Esophagus muscularis mucosa (tissue), 4 donors: ENCODE data around the gene VMP1. TPM values are rescaled to one million over a fixed set of nuclear protein-coding genes. Genes with fewer than 3 reads are reported as not detected.

ENCODE experiments used
- DNase-seq: peaks from one replicate; pipeline ENCODE4 v3.0.0-alpha.2; 2017; ENCODE audit errors: extremely low spot score
- H3K27ac ChIP-seq, 4 donors: fragments of 200-600 bp; sonication (generic); replicated peaks in 1 of 4; 1 replicate in 3 of 4; 2 replicates in 1 of 4; pipeline ENCODE4 v1.5.1; 2016 to 2019; ENCODE audit warnings: mild to moderate bottlenecking in 1 of 4
- H3K27me3 ChIP-seq, 4 donors: fragments of 200-600 bp; sonication (generic); one replicate each; pipeline versions ENCODE4 v1.5.1 to v1.6.0; 2016 to 2019
- H3K36me3 ChIP-seq, 4 donors: fragments of 200-600 bp; sonication (generic); one replicate each; pipeline ENCODE4 v1.5.1; 2016 to 2019
- H3K4me1 ChIP-seq, 4 donors: fragments of 200-600 bp; sonication (generic); one replicate each; pipeline ENCODE4 v1.5.1; 2016 to 2019
- H3K4me3 ChIP-seq, 4 donors: fragments of 200-600 bp; sonication (generic); 1 replicate in 2 of 4; 2 replicates in 2 of 4; pipeline ENCODE4 v1.5.1; 2016 to 2019; ENCODE audit warnings: mild to moderate bottlenecking in 4 of 4, moderate library complexity in 1 of 4
- H3K9me3 ChIP-seq, 4 donors: fragments of 200-600 bp; sonication (generic); 1 replicate in 3 of 4; 2 replicates in 1 of 4; pipeline ENCODE4 v1.5.1; 2016 to 2019
- EP300 ChIP-seq: sonication (generic); formaldehyde crosslinking; IDR thresholded peaks from one replicate; pipeline ENCODE4 v1.6.1; 2017; ENCODE audit warnings: antibody characterized with exemption
- POLR2A ChIP-seq: fragments of 450-650 bp; IDR thresholded peaks from one replicate; pipeline ENCODE4 v1.6.1; 2017; ENCODE audit warnings: antibody characterized with exemption, moderate library complexity, mild to moderate bottlenecking, low read depth
- POLR2AphosphoS5 ChIP-seq, 2 donors: sonication (generic); formaldehyde crosslinking; IDR thresholded peaks; one replicate each; pipeline ENCODE4 v1.6.1; 2017; ENCODE audit warnings: antibody characterized with exemption in 2 of 2
- WGBS: methylation state at CpG from one replicate; pipeline ENCODE4 v1.1.5; 2018; 5-methylcytosine and 5-hydroxymethylcytosine counted together
- intact Hi-C: fragments of 100-400 bp; cut with DNase I; formaldehyde crosslinking; loops from one replicate; pipeline ENCODE4 v1.15.1; 2023
- total RNA-seq, 4 donors: library from RNA; depleted of rRNA; stranded (reverse); fragments of >200 nt; gene quantifications; one replicate each; pipeline versions ENCODE4 v1.1.0 to v1.2.1, GENCODE V29; 2016
- TF ChIP-seq, protein P1 (sequence below), 3 experiments: fragments of 200-600 bp in 2 of 3; fragments of 450-650 bp in 1 of 3; sonication (generic) in 2 of 3; IDR thresholded peaks; one replicate each; pipeline ENCODE4 v1.5.1; 2017 to 2019; ENCODE audit warnings: antibody characterized with exemption in 3 of 3, mild to moderate bottlenecking in 2 of 3, moderate library complexity in 1 of 3

Gene VMP1
- total RNA-seq, result 100 to 1,000 TPM in 1 of 4 donors, 10 to 100 TPM in 3; 47.3 to 137 (median 59.6) TPM

DNA sequence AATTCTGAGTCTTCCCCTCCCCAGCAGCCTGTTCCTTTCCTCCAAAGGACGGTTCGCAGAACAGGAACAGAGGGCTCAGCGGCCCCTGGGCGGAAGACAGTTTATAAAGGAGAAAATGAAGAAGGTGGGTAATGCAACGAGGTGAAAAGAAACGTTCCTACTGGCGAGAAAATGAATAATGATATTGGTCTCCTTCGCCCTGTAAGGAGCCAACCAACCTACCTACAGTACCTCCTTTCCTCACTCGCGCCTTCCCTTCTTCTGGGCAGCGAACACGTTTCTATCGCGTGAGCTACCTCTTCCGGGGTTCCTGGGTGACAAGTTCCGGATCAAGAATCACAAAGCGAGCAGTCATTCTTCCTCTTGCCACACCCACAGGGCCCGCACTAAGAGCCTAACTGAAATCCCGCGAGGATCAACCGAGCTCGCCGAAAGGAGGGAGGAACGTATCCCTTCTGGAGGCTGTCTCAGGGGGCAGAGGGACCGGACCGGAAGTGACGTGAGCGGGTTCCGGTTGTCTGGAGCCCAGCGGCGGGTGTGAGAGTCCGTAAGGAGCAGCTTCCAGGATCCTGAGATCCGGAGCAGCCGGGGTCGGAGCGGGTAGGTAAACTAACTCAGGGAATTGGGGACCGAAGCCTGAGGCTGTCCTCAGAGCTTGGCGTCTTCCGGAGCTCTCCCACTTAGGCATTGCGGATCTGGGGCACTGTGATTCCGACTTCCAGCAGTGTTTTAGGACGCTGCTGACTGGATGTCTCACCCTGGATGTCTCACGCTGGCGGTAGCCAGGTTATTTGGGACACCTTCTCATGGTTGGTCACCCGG is at the start of gene VMP1, which contains the start of gene PTRH2:
TSS of gene VMP1 (plus strand) at position 506 of the 822 bp plus-strand sequence. CDS start 23,793 bp downstream, outside the sequence.
TSS of gene PTRH2 (minus strand) at position 282 of the 822 bp plus-strand sequence. CDS start 9,452 bp downstream, outside the sequence.
- intact Hi-C loops, result no loop called here
- Histone ChIP-seq H3K27ac (peak within 1 kb of the TSS; percentile 90 to 96 (median 92)), H3K4me1 (peaks cover 29 to 52% (median 48%) of the 10 kb centered on the region in 4 donors), H3K9me3 (no peaks in the 10 kb centered on the region), H3K4me3 (peak within 1 kb of the TSS; percentile 76 to 92 (median 76)), H3K36me3 (peaks cover 0 to 4% (median 0%) of the 10 kb centered on the region in 4 donors), H3K27me3 (no peaks in the 10 kb centered on the region)
- DNase-seq, result peak; percentile 99
- WGBS, result under 1% methylated on average over 36 of the region's 45 CpGs
- peak; percentile 70 for TF ChIP-seq POLR2A
- TF ChIP-seq EP300, result no peak
- TF ChIP-seq POLR2AphosphoS5 (IDR thresholded peaks at IDR 0.05), result peak; percentile 95 to 97
- TF ChIP-seq, protein P1, sequence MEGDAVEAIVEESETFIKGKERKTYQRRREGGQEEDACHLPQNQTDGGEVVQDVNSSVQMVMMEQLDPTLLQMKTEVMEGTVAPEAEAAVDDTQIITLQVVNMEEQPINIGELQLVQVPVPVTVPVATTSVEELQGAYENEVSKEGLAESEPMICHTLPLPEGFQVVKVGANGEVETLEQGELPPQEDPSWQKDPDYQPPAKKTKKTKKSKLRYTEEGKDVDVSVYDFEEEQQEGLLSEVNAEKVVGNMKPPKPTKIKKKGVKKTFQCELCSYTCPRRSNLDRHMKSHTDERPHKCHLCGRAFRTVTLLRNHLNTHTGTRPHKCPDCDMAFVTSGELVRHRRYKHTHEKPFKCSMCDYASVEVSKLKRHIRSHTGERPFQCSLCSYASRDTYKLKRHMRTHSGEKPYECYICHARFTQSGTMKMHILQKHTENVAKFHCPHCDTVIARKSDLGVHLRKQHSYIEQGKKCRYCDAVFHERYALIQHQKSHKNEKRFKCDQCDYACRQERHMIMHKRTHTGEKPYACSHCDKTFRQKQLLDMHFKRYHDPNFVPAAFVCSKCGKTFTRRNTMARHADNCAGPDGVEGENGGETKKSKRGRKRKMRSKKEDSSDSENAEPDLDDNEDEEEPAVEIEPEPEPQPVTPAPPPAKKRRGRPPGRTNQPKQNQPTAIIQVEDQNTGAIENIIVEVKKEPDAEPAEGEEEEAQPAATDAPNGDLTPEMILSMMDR (IDR thresholded peaks at IDR 0.05), result peak in 1 of 3 experiments; percentile 15

DNA sequence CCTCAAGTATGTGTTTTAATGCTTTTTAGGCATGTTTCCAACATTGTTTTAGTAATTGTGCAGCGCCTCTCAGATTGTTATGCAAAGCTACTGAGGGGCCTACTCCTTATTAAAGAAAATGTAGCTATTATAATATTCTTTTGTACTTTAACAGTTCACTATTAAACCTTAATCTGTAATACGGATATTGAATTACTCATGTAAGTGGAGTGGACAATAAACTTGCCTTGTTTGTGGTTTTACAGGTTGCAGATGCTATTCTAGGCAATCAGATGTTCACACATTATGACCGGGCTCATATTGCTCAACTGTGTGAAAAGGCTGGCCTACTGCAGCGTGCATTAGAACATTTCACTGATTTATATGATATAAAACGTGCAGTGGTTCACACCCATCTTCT is 41.2 kb upstream of the VMP1 start:
- DNase-seq, result no peak
- intact Hi-C loops, result no loop called here
- H3K36me3 ChIP-seq, result peaks cover 47 to 99% (median 87%) of the 10 kb centered on the region in 4 donors
- H3K4me3 ChIP-seq, result no peak overlapping the region
- H3K4me1 ChIP-seq, result peaks cover 4 to 20% (median 13%) of the 10 kb centered on the region in 4 donors
- no peak for TF ChIP-seq POLR2AphosphoS5 (IDR thresholded peaks at IDR 0.05)
- TF ChIP-seq EP300, result no peak
- TF ChIP-seq POLR2A, result no peak
- TF ChIP-seq, protein P1 (IDR thresholded peaks at IDR 0.05), result no peak
- 85% methylated on average over 5 of the region's 5 CpGs for WGBS
- H3K27ac ChIP-seq, result no peak overlapping the region
- no peaks in the 10 kb centered on the region for H3K9me3 ChIP-seq
- H3K27me3 ChIP-seq, result no peaks in the 10 kb centered on the region

DNA sequence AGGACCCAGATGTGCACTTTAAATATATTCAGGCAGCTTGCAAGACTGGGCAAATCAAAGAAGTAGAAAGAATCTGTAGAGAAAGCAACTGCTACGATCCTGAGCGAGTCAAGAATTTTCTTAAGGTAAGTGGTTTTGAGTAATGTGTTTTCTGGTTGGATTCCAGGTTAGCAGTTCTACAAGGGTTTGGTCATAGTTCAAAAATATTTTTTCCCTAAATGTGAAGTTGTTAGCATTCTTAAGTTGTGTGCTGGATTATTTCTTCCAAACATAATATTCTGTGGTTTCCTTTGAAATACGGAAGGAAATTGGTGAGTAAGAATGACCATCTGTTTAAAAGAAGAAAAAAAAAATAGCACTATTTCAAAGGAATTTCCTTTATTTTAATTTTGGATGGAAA is 38.6 kb upstream of the VMP1 start:
- no peak for DNase-seq
- no peaks in the 10 kb centered on the region for H3K27me3 ChIP-seq
- H3K4me1 ChIP-seq, result peaks cover 4 to 25% (median 13%) of the 10 kb centered on the region in 4 donors
- TF ChIP-seq POLR2AphosphoS5 (IDR thresholded peaks at IDR 0.05), result no peak
- no peak for TF ChIP-seq EP300
- TF ChIP-seq, protein P1 (IDR thresholded peaks at IDR 0.05), result no peak
- TF ChIP-seq POLR2A, result no peak
- 38% methylated on average over 3 of the region's 3 CpGs for WGBS
- H3K4me3 ChIP-seq, result no peak overlapping the region
- H3K9me3 ChIP-seq, result no peaks in the 10 kb centered on the region
- no peak overlapping the region for H3K27ac ChIP-seq
- H3K36me3 ChIP-seq, result peaks cover 37 to 94% (median 72%) of the 10 kb centered on the region in 4 donors
- intact Hi-C loops, result no loop called here

DNA sequence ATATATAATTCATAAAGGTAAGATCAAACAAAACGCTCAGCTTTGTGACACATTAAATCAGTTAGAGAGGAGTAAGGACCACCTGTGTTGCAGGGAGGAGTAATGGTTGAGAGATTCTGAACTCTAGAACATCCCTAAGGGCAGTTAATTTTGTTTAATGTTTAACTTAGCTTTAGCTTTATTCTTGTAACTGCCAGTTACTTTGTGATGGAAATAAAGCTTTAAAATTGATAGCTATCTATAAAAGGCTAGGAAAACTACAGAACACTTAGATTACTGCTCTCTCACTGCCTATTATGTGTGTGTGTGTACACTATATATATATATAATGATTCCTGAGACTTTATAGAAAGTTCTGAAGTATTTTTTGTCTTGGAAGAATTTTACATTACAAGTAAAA is 38.0 kb upstream of the VMP1 start:
- Histone ChIP-seq H3K4me3 (no peak overlapping the region), H3K36me3 (peaks cover 38 to 94% (median 72%) of the 10 kb centered on the region in 4 donors), H3K27me3 (no peaks in the 10 kb centered on the region), H3K27ac (no peak overlapping the region), H3K4me1 (peaks cover 4 to 25% (median 13%) of the 10 kb centered on the region in 4 donors), H3K9me3 (no peaks in the 10 kb centered on the region)
- no peak for DNase-seq
- WGBS, result 58% methylated on average over 1 of the region's 1 CpG
- TF ChIP-seq POLR2AphosphoS5 (IDR thresholded peaks at IDR 0.05) (no peak), POLR2A (no peak), EP300 (no peak)
- TF ChIP-seq, protein P1 (IDR thresholded peaks at IDR 0.05), result no peak
- intact Hi-C loops, result no loop called here
